GM12874 (cell line): ENCODE data around the gene PCSK4.

ENCODE experiments used
- TF ChIP-seq, protein P1 (sequence below): IDR thresholded peaks from 2 replicates; pipeline ENCODE4 v1.5.1; 2011; ENCODE audit warnings: low read depth, mild to moderate bottlenecking, control low read depth, low read length, moderate library complexity; ENCODE audit not compliant: insufficient read depth

Gene PCSK4

GRCh38 chr19:1524287-1524971 lies 34.3 kb upstream of the PCSK4 start:
- TF ChIP-seq, protein P1, sequence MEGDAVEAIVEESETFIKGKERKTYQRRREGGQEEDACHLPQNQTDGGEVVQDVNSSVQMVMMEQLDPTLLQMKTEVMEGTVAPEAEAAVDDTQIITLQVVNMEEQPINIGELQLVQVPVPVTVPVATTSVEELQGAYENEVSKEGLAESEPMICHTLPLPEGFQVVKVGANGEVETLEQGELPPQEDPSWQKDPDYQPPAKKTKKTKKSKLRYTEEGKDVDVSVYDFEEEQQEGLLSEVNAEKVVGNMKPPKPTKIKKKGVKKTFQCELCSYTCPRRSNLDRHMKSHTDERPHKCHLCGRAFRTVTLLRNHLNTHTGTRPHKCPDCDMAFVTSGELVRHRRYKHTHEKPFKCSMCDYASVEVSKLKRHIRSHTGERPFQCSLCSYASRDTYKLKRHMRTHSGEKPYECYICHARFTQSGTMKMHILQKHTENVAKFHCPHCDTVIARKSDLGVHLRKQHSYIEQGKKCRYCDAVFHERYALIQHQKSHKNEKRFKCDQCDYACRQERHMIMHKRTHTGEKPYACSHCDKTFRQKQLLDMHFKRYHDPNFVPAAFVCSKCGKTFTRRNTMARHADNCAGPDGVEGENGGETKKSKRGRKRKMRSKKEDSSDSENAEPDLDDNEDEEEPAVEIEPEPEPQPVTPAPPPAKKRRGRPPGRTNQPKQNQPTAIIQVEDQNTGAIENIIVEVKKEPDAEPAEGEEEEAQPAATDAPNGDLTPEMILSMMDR, result no peak

GRCh38 chr19:1523412-1524286 lies 33.5 kb upstream of the PCSK4 start, which contains the start of gene PLK5:
TSS of gene PLK5 (plus strand) at chr19:1524077. CDS start at chr19:1526997, 2,920 bp downstream.
- TF ChIP-seq, protein P1, result no peak

GRCh38 chr19:1522838-1523237 lies 32.7 kb upstream of the PCSK4 start:
- TF ChIP-seq, protein P1, result no peak

DNA sequence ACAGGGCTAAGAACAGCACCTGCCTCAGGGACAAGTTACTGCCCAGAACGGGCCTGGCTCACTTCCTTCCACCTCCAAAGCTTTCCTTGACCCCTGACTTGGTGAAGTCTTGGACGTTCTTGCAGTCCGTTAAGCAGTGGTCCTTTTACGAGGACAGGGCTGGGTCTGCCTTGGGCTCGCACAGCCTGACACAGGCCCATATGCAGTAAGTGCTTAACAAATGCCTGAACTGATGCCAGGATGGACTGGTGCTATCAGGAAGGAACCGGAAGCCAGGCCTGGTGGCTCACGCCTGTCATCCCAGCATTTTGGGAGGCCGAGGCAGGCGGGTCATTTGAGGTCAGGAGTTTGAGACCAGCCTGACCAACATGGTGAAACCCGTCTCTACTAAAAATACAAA lies 31.9 kb upstream of the PCSK4 start:
- TF ChIP-seq, protein P1, result no peak

GRCh38 chr19:1521636-1522035 lies 31.5 kb upstream of the PCSK4 start:
- TF ChIP-seq, protein P1, result no peak

- TF ChIP-seq, protein P1, result no peak
Measured at GRCh38 chr19:1520203-1520780, 30.1 kb upstream of the PCSK4 start.

DNA sequence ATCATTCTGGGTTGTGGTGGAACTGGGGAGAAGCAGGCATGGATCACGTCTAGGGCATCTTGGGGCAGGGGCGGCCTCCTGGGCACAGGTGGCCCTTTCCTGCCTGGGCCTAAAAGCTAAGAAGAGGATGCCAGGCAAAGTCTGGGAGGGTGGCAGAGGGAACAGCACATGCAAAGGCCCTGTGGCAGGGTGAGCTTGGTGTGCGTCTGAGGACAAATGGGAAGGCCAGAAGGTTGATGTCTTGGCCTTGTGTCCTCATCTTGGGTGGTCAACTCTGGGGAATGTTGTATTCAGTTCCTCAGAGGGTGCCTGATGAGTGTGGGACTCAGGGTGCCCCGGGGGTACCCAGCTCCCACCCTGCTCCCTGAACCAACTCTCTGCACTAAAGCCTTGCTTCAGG lies 28.3 kb upstream of the PCSK4 start:
- TF ChIP-seq, protein P1, result no peak
